Loucy (cell line): Measurements from ENCODE around the gene LRRK1.

ENCODE experiments used
- H2AFZ ChIP-seq: fragments of 200-600 bp; sonication (generic); 2 replicates; pipeline ENCODE4 v1.6.0; 2016; ENCODE audit warnings: antibody characterized with exemption, mild to moderate bottlenecking, low read length, moderate library complexity
- H3F3A ChIP-seq: fragments of 200-600 bp; 2 replicates; pipeline ENCODE4 v1.6.0; 2016; ENCODE audit warnings: antibody characterized with exemption, low read depth, mild to moderate bottlenecking
- H3K27me3 ChIP-seq: fragments of 200-600 bp; sonication (generic); 2 replicates; pipeline ENCODE4 v1.6.1; 2014; ENCODE audit warnings: low read length, mild to moderate bottlenecking; ENCODE audit not compliant: insufficient read depth, poor library complexity, severe bottlenecking
- H3K36me3 ChIP-seq: fragments of 200-600 bp; sonication (generic); 2 replicates; pipeline ENCODE4 v1.6.1; 2016; ENCODE audit warnings: low read length; ENCODE audit not compliant: insufficient read depth
- H3K4me1 ChIP-seq: fragments of 200-600 bp; sonication (generic); 2 replicates; pipeline ENCODE4 v1.5.1; 2014; ENCODE audit warnings: low read length, mild to moderate bottlenecking; ENCODE audit not compliant: insufficient read depth, poor library complexity, severe bottlenecking
- H3K4me2 ChIP-seq: fragments of 200-600 bp; sonication (generic); 2 replicates; pipeline ENCODE4 v1.6.0; 2014; ENCODE audit warnings: antibody characterized with exemption, low read length, low read depth, mild to moderate bottlenecking; ENCODE audit not compliant: poor library complexity, severe bottlenecking
- H3K4me3 ChIP-seq: fragments of 200-600 bp; sonication (generic); 2 replicates; pipeline ENCODE4 v1.5.1; 2014; ENCODE audit warnings: low read length, mild to moderate bottlenecking, mixed read lengths; ENCODE audit not compliant: poor library complexity, severe bottlenecking
- H3K79me2 ChIP-seq: fragments of 200-600 bp; sonication (generic); 2 replicates; pipeline ENCODE4 v1.6.1; 2014; ENCODE audit warnings: low read length; ENCODE audit not compliant: insufficient read depth
- H3K9ac ChIP-seq: fragments of 200-600 bp; sonication (generic); 2 replicates; pipeline ENCODE4 v1.6.0; 2014; ENCODE audit warnings: mild to moderate bottlenecking, low read depth, low read length, moderate library complexity; ENCODE audit not compliant: poor library complexity, severe bottlenecking
- H3K9me2 ChIP-seq: fragments of 200-600 bp; sonication (generic); replicated peaks from 2 replicates; pipeline ENCODE4 v1.6.1; 2016; ENCODE audit warnings: low read depth, low read length, mixed read lengths
- H3K9me3 ChIP-seq: fragments of 200-600 bp; sonication (generic); 2 replicates; pipeline ENCODE4 v1.6.1; 2014; ENCODE audit warnings: mild to moderate bottlenecking, antibody characterized with exemption, low read length, low read depth; ENCODE audit not compliant: insufficient read depth
- H4K20me1 ChIP-seq: fragments of 200-600 bp; sonication (generic); 2 replicates; pipeline ENCODE4 v1.6.0; 2014; ENCODE audit warnings: antibody characterized with exemption, low read length, mild to moderate bottlenecking; ENCODE audit not compliant: insufficient read depth, poor library complexity, severe bottlenecking
- CTCF ChIP-seq: fragments of 200-600 bp; sonication (generic); conservative IDR thresholded peaks from 2 replicates; pipeline ENCODE4 v1.5.1; 2014; ENCODE audit warnings: mild to moderate bottlenecking, antibody characterized with exemption, low read length
- EZH2phosphoT487 ChIP-seq: fragments of 200-600 bp; IDR thresholded peaks from 2 replicates; pipeline ENCODE4 v1.6.1; 2018; ENCODE audit warnings: antibody characterized with exemption, mild to moderate bottlenecking, moderate library complexity, borderline replicate concordance

Gene LRRK1

GRCh38 chr15:101020451-101020850, 101.3 kb downstream of the LRRK1 start:
- Histone ChIP-seq H3K9me2 (no peaks in the 10 kb centered on the region), H3K9ac (no peak overlapping the region), H3K9me3 (no peaks in the 10 kb centered on the region), H3K36me3 (no peaks in the 10 kb centered on the region), H2AFZ (no peak overlapping the region), H3K27me3 (no peaks in the 10 kb centered on the region), H4K20me1 (no peaks in the 10 kb centered on the region), H3K4me1 (peaks cover 5% of the 10 kb centered on the region), H3F3A (no peaks in the 10 kb centered on the region), H3K79me2 (no peaks in the 10 kb centered on the region), H3K4me3 (no peak overlapping the region), H3K4me2 (no peak overlapping the region)
- TF ChIP-seq EZH2phosphoT487: no peak
- TF ChIP-seq CTCF: no peak

- H3K36me3 ChIP-seq: no peaks in the 10 kb centered on the region
Observed at GRCh38 chr15:101020945-101021344, 101.8 kb downstream of the LRRK1 start.

GRCh38 chr15:101022306-101022705, 103.1 kb downstream of the LRRK1 start:
- H3K9me2 ChIP-seq: no peaks in the 10 kb centered on the region
- H3F3A ChIP-seq: no peaks in the 10 kb centered on the region
- H3K27me3 ChIP-seq: no peaks in the 10 kb centered on the region
- no peak overlapping the region for H2AFZ ChIP-seq
- no peak overlapping the region for H3K4me3 ChIP-seq
- peaks cover 5% of the 10 kb centered on the region for H3K4me1 ChIP-seq
- no peaks in the 10 kb centered on the region for H4K20me1 ChIP-seq
- H3K9me3 ChIP-seq: no peaks in the 10 kb centered on the region
- TF ChIP-seq CTCF: no peak
- no peak for TF ChIP-seq EZH2phosphoT487
- H3K4me2 ChIP-seq: no peak overlapping the region
- H3K36me3 ChIP-seq: no peaks in the 10 kb centered on the region
- no peak overlapping the region for H3K9ac ChIP-seq
- no peaks in the 10 kb centered on the region for H3K79me2 ChIP-seq

More at GRCh38 chr15:101020945-101021344, 101.8 kb downstream of the LRRK1 start:
- no peaks in the 10 kb centered on the region for H3K9me3 ChIP-seq
- H3K4me1 ChIP-seq: peaks cover 5% of the 10 kb centered on the region
- H2AFZ ChIP-seq: no peak overlapping the region
- H3K4me2 ChIP-seq: no peak overlapping the region
- no peaks in the 10 kb centered on the region for H4K20me1 ChIP-seq
- H3K79me2 ChIP-seq: no peaks in the 10 kb centered on the region
- H3K27me3 ChIP-seq: no peaks in the 10 kb centered on the region
- no peaks in the 10 kb centered on the region for H3K9me2 ChIP-seq
- TF ChIP-seq CTCF (no peak), EZH2phosphoT487 (no peak)
- H3F3A ChIP-seq: no peaks in the 10 kb centered on the region
- no peak overlapping the region for H3K9ac ChIP-seq
- H3K4me3 ChIP-seq: no peak overlapping the region
